UCSD-AML1 (cell line): ENCODE results near the gene ITIH5.
"Not testable (repeated sequence)": the region's sequence is repeated elsewhere in the genome, so short reads cannot be mapped to it uniquely, and the experiment has no call there.

Experiments used
- DNase-seq: peaks from one replicate; lab custom pipeline; 2025; ENCODE audit not compliant: unreplicated experiment; lab: John Stamatoyannopoulos, UW

The ITIH5 gene

DNA sequence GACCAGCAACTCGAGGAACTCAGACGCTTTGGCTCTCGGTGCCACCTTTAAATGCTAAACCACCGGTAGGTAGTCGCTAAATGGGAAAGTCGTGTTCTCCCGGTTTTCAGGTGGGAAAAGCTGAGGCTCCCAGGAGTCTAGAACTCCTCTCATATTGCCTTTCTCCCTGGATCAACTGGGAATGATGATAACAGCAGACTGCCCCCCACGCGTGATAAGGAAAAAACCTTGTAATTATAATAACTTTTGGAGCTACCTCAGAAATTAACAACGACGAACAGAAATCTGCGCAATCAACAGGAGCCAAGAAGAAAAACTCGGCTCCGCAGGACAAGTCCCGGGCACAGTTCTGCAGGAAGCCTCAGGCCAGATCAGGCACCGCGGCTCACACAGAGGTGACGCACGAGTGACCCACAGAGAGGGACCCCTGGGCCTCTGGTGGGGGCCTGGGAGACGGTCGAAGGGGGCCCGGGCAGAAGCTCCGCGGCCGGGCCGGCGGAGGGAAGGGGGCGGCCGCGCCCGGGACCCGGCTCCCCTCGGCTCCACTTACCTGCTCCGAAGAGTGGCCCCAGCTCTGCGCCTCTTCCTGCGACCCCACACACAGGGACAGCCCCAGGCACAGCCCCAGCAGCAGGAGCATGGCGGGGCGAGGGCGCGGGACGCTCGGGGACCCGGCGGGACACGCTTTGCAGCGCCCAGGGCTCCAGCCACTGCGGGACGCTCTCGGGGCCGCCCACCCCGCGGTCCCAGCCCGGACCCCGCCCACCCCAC, at the start of gene ITIH5:
TSS of gene ITIH5 (minus strand) at position 714 of the 771 bp plus-strand sequence. CDS start at position 640, 74 bp downstream.
- DNase-seq, result no peak

DNA sequence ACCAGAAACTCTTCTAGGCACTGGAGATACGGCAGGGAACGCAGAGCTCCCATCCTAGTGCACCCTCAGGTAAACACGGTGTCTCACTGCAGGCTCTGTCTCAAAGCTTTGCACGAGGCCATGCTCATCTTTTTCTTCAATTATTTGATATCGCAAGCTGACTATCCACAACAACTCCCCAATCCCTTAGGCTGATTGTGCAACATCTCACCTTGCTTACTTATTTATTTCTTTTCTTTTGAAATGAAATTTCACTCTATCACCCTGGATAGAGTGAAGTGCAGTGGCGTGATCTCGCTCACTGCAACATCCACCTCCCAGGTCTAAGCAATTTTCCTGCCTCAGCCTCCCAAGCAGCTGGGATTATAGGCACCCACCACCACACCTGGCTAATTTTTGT, 48.7 kb upstream of the ITIH5 start:
- no peak for DNase-seq

- not testable (repeated sequence) for DNase-seq
These were observed 44.3 kb upstream of the ITIH5 start for GRCh38 chr10:7711075-7711474.

GRCh38 chr10:7710446-7710845, 43.7 kb upstream of the ITIH5 start:
- no peak for DNase-seq

DNA sequence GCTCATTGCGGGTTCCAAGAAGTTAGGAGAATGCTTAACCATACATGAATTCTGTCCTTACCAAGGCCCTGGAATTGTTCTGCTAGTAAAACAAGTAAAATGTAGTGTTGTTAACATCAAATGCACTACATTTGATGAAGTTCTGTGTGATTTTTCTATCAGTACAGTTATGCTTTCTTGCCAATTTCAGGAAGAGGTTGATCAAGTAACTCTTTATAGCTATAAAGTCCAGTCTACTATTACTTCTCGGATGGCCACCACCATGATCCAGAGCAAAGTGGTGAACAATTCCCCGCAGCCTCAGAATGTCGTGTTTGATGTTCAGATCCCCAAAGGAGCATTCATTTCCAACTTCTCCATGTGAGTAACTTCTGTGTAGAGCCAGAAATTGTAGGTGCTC, 42.1 kb upstream of the ITIH5 start:
- DNase-seq, result no peak

DNA sequence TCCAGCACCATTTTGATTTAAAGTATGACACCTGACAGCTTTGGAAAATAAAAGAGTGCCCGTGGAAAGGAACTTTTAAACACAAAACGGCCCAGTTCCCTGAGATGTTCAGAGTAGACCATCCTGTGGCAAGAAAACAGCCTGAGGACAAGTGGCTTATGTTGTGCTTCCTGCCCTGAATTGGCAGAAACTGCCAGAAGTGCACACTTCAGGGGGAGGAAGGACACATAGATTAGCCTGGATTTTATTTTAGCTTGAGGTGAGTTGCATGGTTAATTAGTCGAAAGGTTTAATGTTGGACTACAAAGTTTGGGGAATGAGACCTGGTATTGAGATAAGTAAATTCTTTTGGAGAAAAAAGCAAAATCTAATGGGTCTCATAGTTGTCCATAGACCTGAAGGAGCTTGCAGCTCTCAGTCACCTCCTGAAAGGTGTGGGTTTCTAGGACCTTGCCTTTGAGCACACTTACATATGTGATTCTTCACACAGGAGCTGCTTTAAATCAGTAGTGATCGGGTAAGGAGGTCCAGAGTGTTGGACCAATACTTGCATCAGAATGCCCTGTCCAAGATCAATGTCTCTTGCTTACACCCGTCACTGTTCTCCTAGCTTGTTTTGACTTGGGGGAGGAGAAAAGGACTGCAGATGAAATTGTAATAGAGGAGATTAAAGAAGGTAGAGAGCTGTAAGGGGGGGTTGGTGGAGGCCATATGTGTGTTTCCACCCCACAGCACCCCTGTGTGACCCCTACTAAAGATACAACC, 41.3 kb upstream of the ITIH5 start:
- DNase-seq, result no peak

- DNase-seq, result no peak
These were observed 40.3 kb upstream of the ITIH5 start for GRCh38 chr10:7707102-7707501.

DNA sequence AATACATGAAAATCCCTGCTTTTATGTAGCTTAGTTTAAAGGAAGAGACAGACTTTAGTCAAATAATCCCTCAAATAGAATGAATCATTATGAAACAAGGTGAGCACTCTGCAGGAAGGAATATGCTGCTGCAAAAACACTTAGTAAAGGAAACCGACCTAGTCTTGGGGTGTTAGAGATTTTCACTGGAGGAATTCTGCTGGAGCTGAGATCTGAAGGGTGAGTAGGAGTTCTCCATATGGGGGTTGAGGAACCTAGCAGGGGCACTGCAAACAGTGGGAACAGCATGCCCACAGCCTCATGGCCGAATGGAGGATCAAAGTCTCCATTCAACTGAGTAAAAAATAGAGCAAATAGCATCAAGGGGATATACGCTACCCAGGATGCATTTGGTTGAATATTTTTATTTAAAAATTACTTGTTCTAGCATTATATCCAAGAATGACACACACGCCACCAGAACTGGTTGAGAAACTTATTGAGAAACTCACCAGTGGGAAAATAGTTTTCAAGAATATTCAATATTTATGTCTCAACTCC, 39.8 kb upstream of the ITIH5 start:
- DNase-seq, result no peak

GRCh38 chr10:7705341-7705740, 38.6 kb upstream of the ITIH5 start:
- no peak for DNase-seq

DNA sequence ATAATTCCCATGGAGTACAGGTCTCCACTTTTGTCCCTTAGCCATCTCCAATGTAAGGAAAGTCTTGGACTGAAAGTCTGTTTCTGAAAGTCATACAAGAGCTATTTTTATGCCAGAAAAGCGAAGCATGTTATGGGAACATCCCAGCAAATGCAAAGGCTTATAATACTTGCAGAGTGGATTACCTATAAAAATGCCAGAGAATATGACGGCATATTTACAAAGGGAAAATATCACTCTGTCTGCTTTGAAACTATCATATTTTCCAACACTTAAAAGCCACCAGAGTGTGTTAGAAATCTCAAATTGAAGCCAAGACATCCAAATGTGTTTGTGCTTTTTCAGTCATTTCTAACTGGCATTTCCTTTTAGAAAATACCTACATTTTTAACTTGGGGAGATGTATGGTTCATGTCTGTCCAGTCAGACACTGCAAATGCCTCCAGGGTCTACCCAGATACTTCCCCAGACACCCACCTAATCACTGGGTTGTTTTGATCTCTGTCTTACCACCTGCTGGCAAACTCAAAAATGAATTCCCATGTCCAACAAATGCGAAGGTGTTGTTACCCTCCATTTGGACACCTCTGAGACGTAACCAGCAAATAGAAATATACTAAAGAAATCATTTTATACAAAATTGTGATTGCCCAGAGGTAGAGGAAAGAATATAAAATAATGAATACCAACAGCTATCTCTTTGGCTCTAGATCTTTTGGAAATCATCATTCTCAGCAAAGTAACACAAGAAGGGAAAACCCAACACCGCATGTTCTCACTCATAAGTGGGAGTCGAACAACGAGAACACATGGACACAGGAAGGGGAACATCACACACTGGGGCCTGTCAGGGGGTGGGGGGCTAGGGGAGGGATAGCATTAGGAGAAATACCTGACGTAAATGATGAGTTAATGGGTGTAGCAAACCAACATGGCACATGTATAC, 37.6 kb upstream of the ITIH5 start:
- DNase-seq, result no peak

- no peak for DNase-seq
These were observed 36.4 kb upstream of the ITIH5 start, which contains the start of gene ITIH2 for GRCh38 chr10:7703140-7703539. Gene ITIH2 (plus strand): TSS chr10:7703316. CDS start chr10:7703435, 119 bp downstream.

GRCh38 chr10:7702288-7702812, 35.6 kb upstream of the ITIH5 start:
- DNase-seq, result no peak

GRCh38 chr10:7701158-7701742, 34.5 kb upstream of the ITIH5 start:
- no peak for DNase-seq

GRCh38 chr10:7700577-7701125, 33.9 kb upstream of the ITIH5 start:
- no peak for DNase-seq

DNA sequence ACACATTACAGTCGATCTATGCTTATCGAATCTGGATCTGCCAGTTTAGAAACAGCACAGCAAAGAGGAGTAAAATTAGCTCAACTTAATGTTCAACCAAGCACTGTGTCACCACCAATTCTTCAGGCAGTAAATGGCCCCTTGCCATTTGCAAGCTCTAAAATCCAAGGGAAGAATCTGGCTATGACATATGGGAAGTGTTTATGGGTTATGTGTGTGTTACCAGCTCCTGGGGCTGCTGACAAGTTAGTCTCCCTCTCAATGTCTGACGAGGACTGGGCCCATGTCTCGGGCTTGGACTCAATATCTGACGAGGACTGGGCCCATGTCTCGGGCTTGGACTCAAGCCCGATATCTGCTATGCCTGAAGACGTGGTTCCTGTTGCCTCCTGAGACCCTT, 30.7 kb upstream of the ITIH5 start:
- no peak for DNase-seq

- no peak for DNase-seq
These were observed 29.8 kb upstream of the ITIH5 start for GRCh38 chr10:7696545-7696944.

- not testable (repeated sequence) for DNase-seq
These were observed 26.4 kb upstream of the ITIH5 start for GRCh38 chr10:7693194-7693593.

DNA sequence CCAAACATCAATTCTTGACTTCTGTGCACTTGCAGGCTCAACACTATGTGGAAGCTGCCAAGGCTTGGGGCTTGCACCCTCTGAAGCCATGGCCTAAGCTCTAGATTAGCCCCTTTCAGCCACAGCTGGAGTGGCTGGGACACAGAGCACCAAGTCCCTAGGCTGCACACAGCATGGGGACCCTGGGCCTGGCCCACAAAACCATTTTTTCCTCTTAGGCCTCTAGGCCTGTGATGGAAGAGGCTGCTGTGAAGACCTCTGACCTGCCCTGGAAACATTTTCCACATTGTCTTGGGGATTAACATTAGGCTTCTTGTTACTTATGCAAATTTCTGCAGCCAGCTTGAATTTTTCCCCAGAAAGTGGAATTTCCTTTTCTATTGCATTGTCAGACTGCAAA, 25.6 kb upstream of the ITIH5 start:
- DNase-seq, result not testable (repeated sequence)

DNA sequence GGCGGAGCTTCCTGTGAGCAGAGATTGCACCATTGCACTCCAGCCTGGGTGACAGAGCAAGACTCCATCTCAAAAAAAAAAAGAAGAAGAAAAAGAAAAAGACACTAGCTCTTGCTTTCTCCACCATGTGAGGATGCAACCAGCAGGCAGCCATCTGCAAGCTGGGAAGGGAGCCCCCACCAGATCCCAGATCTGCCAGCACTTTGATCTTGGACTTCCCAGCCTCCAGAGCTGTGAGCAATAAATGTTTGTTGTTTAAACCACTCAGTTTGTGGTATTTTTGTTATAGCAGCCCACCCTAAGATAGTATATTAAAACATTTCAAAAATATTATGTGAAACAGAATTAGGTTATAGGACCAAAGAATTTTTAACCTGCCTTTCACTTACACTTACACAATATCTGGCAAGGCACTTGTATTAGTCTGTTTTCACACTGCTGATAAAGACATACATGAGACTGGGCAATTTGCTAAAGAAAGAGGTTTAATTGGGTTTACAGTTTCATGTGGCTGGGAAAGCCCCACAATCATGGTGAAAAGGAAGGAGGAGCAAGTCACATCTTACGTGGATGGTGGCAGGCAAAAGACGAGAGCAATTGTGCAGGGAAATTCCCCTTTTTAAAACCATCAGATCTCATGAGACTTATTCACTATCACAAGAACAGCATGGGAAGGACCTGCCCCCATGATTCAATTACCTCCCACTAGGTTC, 24.3 kb upstream of the ITIH5 start:
- DNase-seq, result not testable (repeated sequence)
